ENCODE results near the gene KLHL12. TPM values are rescaled to one million over a fixed set of nuclear protein-coding genes. Genes with fewer than 3 reads are reported as not detected.
A peak's percentile ranks its signal among the peaks of the same experiment; 100 is the strongest.

KLHL12 gene
- total and polyA plus RNA-seq, 2 of the 8 experiments (the other 6 are each of a cell fraction or from before 2014, with no cell fraction given): 27.2 to 33.3 TPM

GRCh38 chr1:202852163-202852904, 74.7 kb downstream of the KLHL12 start (continued):
- TF ChIP-seq RNF2 (IDR thresholded peaks at IDR 0.05; ENCODE audit: borderline replicate concordance, low read depth, low read length, missing control alignments, poor library complexity, severe bottlenecking) (no peak), CBX5 (IDR thresholded peaks at IDR 0.05; ENCODE audit: low read depth, low read length) (no peak), EZH2 (IDR thresholded peaks at IDR 0.05; ENCODE audit: low read depth, low read length, severe bottlenecking) (no peak), RAD21 (IDR thresholded peaks at IDR 0.05 in 1 of 2, conservative IDR thresholded peaks at IDR 0.05 in 1 of 2; ENCODE audit: low read depth in 2 of 2, low read length in 2 of 2) (peak; percentile 84 to 87), MAX (IDR thresholded peaks at IDR 0.05) (0 out of 2 replicates have a peak, but pooled peaks have one; percentile 16), TEAD4 (IDR thresholded peaks at IDR 0.05; ENCODE audit: low read depth, low read length) (0 out of 2 replicates have a peak, but pooled peaks have one; percentile 4)
